Measurements from ENCODE around the gene MYO1H.

DNA sequence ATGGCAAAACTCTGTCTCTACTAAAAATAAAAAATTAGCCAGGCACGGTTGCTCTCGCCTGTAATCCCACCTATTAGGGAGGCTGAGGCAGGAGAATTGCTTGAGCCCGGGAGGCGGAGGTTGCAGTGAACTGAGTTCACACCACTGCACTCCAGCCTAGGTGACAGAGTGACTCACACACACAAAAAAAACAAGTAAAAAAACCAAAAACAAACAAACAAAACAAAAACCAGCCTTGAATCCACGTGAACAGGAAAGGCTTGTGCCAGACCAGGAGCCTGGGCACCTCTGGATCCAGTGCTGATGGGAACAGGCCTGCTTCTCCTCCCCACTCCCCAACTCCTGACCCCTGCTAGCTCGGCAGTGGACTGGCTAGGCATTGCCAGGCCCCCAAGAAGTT lies 42.2 kb upstream of the MYO1H start:
- TF ChIP-seq, protein P1, sequence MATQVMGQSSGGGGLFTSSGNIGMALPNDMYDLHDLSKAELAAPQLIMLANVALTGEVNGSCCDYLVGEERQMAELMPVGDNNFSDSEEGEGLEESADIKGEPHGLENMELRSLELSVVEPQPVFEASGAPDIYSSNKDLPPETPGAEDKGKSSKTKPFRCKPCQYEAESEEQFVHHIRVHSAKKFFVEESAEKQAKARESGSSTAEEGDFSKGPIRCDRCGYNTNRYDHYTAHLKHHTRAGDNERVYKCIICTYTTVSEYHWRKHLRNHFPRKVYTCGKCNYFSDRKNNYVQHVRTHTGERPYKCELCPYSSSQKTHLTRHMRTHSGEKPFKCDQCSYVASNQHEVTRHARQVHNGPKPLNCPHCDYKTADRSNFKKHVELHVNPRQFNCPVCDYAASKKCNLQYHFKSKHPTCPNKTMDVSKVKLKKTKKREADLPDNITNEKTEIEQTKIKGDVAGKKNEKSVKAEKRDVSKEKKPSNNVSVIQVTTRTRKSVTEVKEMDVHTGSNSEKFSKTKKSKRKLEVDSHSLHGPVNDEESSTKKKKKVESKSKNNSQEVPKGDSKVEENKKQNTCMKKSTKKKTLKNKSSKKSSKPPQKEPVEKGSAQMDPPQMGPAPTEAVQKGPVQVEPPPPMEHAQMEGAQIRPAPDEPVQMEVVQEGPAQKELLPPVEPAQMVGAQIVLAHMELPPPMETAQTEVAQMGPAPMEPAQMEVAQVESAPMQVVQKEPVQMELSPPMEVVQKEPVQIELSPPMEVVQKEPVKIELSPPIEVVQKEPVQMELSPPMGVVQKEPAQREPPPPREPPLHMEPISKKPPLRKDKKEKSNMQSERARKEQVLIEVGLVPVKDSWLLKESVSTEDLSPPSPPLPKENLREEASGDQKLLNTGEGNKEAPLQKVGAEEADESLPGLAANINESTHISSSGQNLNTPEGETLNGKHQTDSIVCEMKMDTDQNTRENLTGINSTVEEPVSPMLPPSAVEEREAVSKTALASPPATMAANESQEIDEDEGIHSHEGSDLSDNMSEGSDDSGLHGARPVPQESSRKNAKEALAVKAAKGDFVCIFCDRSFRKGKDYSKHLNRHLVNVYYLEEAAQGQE (IDR thresholded peaks at IDR 0.05; ENCODE audit: insufficient read depth in 1 of 2, low read depth in 2 of 2, low read length in 2 of 2) = no peak
- TF ChIP-seq POLR2AphosphoS5 (IDR thresholded peaks at IDR 0.05; ENCODE audit: low read depth, low read length) (no peak), TAF1 (IDR thresholded peaks at IDR 0.05; ENCODE audit: borderline replicate concordance, insufficient read depth, low read length) (no peak), SIN3A (IDR thresholded peaks at IDR 0.05; ENCODE audit: borderline replicate concordance, insufficient read depth, low read length) (no peak)

Measured in PFSK-1 (cell line).